ENCODE data around the gene CST1. TPM values are rescaled to one million over a fixed set of nuclear protein-coding genes. Genes with fewer than 3 reads are reported as not detected.

CST1 gene
- polyA plus RNA-seq, 12 donors: not detected

- DNase-seq: no peak
These were observed 40.0 kb downstream of the CST1 start for GRCh38 chr20:23710771-23711170.

DNA sequence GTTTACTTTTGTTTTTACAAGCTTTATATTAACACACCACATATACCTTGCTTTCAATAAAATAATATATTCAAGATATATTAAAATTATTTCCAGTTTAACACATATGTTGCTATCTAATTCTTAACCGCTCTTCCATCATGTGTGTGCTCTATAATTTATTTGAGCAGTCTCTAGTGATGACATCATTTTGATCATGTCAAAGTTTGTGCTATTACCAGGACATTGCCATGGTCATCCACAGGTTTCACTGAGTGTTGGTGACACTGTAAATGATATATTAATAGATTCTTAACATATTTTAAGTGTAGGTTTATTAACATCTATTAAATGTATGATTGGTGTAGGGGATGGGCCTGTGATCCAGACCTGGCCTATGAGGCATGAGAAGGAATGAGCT, 44.8 kb downstream of the CST1 start:
- no peak for DNase-seq

DNA sequence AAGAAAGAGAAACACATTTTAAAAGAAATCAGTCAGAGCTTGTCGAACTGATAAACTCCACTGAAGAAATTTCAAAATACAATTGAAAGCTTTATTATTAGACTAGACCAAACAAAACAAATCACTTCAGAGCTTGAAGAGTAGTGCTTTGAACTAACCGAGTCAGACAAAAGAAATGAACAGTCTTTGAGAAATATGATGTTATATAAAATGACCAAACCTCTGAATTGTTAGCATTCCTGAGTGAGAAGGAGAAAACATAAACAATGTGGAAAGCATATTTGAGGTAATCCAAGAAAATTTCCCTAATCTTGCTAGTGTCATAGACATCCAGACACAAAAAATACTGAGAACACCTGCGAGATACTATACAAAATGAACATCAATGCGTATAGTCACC, 48.7 kb downstream of the CST1 start:
- no peak for DNase-seq

- DNase-seq: no peak
These were observed 49.8 kb downstream of the CST1 start for GRCh38 chr20:23700931-23701330.

GRCh38 chr20:23697947-23698346, 52.8 kb downstream of the CST1 start:
- DNase-seq: no peak

Other genes starting within 250 kb of the CST1 start
- not detected for gene CST9L, start 182.5 kb downstream of the CST1 start, polyA plus RNA-seq (ENCODE audit: insufficient read length in 12 of 12)
- not detected for gene CST9, start 145.0 kb downstream of the CST1 start, polyA plus RNA-seq (ENCODE audit: insufficient read length in 12 of 12)
- 100 to 1,000 TPM in 4 of 12 donors, 10 to 100 TPM in 7, not detected in 1; 67.9 to 280 (median 88.8) TPM for gene CST3, start 113.0 kb downstream of the CST1 start, polyA plus RNA-seq (ENCODE audit: insufficient read length in 12 of 12)
- gene CST4, start 61.9 kb downstream of the CST1 start, polyA plus RNA-seq (ENCODE audit: insufficient read length in 12 of 12): not detected
- gene CST2, start 75.8 kb upstream of the CST1 start, polyA plus RNA-seq (ENCODE audit: insufficient read length in 12 of 12): not detected
- not detected for gene CST5, start 128.8 kb upstream of the CST1 start, polyA plus RNA-seq (ENCODE audit: insufficient read length in 12 of 12)
- gene GGTLC1, start 237.8 kb upstream of the CST1 start, polyA plus RNA-seq (ENCODE audit: insufficient read length in 12 of 12): not detected

Data from muscle of arm (tissue), 12 donors.